ENCODE data around the gene TLE2.
"Not testable (repeated sequence)": the region's sequence is repeated elsewhere in the genome, so short reads cannot be mapped to it uniquely, and the experiment has no call there.

TLE2 gene

DNA sequence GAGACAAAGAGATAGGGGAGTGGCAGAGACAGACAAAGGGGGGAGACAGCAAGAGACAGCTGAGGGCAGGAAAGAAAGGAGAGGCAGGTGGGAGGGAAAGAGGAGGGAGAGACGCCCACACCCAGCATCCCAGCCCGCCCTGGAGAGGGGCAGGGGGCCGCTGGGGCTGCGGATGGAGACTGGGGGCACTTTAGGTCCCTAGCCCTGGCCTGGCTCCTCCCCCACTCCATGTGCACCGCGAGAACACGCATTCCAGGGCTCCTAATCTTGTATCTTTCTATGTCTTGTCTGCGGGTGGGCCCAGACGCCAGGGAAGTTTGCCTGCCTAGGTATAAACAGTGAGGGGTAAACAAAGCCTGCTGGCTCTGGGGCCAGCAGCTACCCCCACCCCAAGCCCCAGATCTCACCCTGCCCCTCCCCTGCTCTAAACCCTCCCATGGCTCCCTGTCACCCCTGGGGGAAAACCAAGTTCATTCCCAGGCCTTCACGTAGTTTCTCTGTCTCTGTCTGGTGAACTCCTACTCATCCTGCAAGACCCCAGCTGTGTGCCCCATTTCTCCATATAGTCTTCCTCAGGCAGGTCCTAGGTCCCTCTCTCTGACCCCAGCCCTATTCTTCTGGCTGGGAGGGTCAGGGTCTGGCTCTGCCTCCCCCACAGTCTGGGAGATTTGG, 27.5 kb upstream of the TLE2 start:
- no peak for DNase-seq (ENCODE audit: low read depth in 2 of 2)

DNA sequence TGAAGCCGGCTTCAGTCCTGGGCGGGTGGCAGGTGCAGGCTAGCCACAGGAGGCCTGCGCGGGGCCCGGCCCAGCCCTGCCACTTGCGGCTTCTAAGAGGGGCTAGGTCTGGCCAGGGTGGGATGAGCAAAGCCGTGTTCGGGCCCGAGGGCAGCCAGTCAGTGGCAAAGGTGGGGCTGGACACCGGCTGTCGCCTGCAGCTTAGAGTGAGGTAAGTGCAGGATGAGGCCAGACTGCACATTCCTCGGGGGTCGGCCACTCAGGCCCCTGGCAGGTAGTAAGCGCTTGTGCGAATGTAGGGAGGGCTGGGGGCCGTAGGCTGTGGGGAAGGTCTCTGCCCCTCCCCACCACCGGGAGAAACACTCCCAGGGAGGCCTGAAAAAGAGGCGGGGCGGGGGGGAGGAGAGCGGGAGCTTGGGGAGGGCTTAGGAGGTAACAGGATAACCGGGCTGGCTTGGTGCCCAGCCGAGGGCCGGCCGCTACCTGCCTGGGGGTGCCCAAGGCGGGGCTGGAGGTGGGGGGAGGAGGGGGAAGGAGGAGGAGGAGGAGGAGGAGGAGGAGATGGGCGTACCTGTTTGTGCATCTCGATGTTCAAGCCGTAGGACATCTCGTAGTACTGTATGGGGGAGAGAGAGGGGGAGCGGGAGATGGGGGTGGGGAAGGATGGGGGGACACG, 26.8 kb upstream of the TLE2 start:
- no peak for DNase-seq (ENCODE audit: low read depth in 2 of 2)

DNA sequence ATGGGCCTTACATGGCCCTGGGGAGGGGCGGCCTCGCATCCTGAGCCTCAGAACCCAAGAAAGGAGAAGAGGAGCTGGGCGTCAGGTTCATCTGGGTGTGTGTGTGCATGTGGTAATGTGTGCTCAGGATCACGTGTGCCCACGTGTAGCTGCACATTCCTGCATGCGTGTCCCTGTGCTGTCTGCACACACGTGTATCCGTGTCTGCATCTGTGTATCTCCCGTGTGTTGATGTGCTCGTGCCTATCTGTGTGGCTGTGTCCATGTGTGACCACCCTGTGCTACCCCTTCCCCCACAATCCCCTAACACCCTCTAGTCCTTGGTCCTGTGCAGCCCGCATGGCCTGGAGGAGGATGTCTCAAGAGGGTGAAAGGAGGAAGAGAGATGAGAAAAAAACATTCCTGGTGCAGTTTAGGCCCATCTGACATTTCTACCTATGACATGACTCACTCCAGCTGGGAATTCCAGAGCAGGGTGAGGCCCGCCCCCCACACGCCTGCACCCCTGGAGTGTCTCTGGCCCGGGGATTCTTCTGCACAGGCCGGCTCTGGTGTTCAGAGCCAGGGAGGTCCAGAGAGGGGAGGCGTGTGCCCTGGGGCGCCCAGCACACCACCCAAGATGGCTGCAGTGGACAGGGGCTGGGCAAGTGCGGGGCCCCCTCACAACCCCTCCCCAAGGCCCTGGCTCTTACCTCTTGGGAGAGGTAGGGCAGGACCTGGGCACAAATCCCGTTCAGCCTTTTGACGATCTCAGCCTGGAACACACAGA, 26.1 kb upstream of the TLE2 start:
- DNase-seq (ENCODE audit: low read depth in 2 of 2): no peak

DNA sequence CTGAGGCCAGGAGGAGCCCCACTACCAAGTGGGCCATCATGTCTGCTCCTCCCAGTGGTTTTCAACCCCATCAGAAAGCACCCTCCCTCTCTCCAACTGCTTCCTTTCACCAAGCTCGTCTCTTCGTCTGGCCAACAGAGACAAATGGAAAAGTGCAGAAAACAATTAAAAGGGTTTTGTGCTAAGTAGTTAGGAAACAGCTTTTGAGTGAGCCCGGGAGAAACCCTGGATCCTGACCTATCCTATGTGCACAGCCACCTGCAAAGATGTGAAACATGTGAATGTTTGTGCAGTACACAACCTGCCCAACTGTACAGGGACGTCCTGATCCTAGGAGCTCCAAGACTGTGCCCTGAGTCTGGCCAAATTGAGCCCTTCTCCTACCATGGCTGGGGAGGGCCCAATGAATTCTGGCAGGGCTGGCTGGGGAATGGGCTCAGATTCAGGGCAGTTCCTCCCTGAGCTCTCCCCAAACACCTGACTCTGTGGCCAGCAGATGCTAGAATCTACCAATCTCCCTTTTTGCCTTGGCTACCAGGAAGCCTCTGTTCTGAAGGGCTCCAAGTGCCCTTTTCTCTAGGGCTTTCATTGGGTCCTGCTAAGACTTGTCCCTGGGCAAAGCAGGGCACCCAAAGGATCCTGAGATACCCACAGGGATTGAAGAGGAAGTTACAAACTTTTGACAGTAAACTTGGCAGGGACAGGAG, 25.3 kb upstream of the TLE2 start:
- no peak for DNase-seq (ENCODE audit: low read depth in 2 of 2)

DNA sequence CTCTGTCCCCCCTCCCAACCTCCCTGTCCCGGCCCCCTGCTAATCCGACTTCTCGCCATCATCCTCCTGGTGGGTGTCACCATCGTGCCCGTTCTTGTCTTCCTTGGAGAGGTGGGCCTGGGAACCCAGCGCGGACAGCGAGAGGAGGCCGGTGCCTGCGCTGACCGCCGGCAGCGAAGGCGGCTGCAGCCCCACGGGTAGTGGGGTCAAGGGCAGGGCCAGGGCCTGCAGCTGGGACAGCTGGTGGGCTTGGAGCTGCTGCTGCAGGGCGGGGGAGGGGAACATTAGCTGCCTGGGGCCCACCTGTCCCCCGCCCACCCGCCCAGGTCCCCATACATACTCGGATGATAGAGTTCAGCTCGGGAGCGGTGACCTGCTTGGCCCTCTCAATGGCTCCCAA, 24.7 kb upstream of the TLE2 start:
- DNase-seq (ENCODE audit: low read depth in 2 of 2): no peak

DNA sequence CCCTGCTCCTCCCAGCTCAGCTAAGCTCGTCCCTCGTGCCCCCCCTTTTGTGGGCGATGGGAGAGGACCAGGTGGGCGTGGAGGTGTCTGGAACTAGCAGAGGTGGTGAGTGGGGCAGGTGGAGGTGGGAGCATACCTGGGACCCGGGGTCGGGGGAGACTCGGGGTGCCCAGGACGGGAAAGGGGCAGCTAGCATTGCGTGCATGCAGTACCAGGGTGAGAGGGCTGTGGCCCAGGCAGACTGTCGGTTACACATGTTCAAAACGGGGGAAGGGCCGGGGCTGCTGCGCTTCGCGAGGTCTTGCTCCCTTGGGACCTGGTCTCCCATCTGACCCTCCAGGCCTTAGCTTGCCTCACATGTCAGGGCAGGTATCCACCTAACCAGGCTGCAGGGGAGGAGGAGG, 24.1 kb upstream of the TLE2 start:
- DNase-seq (ENCODE audit: low read depth in 2 of 2): no peak

DNA sequence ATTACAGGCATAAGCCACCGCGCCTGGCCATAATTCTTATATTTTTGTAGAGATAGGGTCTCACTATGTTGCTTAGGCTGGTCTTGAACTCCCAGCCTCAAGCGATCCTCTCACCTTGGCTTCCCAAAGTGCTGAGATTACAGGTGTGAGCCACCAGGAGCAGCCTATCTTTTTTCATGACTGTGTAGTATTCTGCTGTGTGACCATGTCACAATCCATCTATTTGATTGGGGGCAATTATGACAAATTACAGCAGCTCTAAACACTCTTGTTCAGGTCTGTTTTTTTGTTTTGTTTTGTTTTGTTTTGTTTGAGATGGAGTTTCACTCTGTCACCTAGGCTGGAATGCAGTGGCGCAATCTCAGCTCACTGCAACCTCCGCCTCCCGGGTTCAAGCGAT, 20.9 kb upstream of the TLE2 start:
- DNase-seq (ENCODE audit: low read depth in 2 of 2): not testable (repeated sequence)

DNA sequence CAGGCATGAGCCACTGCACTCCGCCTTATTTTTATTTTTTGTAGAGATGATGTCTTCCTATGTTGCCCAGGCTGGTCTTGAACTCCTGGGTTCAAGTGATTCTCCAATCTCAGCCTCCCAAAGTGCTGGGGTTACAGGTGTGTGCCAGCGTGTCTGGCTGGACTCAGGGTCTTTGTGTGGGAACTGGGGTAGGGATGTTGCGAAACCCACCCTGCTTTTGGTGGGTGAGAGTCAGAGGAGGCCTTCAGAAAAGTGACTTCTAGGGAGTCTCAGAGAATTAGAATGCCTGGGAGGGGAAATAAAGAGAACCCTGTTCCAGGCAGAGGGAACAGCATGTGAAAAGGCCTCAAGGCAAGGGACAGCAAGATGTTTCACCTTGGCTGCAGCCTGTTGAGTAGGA, 20.0 kb upstream of the TLE2 start:
- no peak for DNase-seq (ENCODE audit: low read depth in 2 of 2)

DNA sequence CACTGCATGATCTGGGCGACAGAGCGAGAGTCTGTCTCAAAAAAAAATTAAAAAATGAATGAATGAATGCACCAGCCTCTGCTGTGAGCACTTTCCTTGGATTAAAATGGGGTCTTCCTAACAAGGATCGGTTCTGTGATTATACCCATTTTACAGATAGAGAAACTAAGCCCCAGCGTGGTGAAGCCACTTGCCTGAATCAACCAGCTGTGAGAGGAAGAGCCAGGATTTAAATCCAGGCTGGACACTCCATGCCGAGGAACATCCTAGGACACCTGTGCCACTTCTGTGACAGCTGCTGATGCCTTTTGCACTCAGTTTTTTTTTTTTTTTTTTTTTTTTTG, 19.1 kb upstream of the TLE2 start:
- no peak for DNase-seq (ENCODE audit: low read depth in 2 of 2)

DNA sequence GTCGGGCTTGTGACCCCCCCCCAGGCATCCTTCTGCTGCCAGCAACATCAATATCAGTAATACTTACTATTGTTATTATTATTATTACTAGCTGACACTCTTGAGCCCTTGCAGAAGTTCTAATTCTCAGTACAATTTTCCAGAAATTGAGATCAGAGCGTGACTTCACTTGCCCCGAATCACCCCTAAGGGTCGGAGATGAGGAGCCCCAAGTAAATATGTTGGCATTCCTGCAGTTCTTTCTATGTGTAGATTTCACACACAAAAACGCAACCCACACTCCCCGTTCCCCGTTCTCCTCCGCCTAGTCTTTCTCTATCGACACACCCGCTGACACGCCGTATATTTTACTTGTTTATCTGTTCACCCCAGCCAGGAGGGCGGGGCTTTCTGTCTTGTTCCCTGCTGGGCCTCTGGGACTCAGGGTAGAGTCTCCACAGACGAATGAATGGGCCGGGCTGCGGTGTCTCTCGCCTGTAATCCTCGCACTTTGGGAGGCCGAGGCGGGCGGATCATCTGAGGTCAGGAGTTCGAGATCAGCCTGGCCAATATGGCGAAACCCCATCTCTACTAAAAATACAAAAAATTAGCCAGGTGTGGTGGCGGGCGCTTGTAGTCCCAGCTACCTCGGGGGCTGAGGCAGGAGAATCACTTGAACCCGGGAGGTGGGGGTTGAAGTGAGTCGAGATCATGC, 18.6 kb upstream of the TLE2 start:
- no peak for DNase-seq (ENCODE audit: low read depth in 2 of 2)

DNA sequence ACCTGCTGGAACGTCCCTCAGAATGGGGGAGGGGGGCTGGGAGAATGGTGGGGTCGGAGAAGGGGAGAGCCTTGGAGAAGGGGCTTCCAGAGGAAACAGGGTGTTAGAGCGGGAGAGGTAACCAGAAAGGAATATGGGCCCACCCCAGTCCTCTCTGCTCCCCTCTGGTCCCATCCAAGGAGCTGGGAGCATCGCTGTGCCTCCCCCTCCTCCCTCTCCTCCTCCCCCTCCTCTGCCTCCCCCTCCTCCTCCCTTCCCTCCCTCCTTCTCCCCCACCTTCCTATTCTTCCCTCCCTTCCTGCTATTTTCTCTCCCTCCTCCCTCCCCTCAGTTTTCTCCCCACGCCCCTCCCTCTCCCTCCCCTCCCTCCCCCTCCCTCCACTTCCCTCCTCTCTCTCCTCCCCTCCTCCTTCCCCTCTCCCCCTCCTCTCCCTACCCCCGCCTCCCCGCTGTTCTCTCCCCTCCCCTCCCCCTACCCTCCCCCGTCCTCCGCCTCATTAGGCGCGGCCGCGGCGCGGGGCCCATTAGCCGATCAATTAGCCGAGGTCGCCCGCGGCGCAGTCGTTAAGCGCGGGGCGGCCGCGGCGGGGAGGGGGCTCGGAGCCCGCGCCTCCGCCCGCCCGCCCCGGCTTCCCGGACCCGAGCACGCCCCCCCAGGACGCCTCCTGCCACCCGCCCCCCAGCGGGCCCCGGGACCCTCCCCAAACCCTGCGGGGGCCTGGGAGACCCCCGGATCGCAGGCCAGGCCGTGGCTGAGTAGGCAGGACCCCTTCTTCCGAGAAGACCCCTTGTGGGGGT, 17.8 kb upstream of the TLE2 start:
- no peak for DNase-seq (ENCODE audit: low read depth in 2 of 2)

DNA sequence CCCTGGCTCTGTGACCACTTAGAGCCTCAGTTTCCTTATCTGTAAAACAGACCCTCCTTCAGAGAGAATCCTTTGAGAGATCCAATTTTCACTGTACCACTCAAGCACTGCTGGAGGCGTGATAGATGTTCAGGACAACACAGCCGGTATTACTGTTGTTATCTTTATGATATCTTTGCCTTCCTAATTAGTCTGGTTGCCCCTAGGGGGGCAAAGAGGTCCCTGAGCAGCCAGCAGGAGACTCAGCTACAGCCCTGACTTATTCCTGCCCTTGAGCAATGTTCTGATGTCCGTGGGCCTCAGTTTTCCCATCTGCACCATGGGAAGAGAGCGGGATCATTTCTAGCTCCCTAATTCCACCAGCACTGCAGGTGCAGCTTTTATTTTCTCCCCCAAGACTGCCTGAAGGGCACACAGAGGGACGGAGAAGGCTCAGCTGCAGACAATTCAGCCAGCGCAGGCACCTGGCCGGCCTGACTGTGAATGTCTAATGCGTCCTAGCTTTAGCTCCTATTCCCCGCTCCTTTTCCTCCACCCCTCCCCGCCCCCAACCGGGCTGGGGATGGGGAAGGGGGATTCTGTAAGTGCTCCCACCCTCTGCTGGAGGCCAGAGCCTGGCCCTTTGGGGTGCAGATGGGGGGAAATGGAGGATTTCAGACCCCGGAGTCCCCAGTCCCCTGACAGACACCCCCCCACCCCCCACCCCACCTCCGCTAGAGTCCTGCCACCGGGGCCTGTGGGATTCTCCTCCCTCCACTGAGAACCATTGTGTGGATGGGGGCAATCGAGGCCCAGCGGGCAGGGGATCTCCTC, 17.0 kb upstream of the TLE2 start:
- no peak for DNase-seq (ENCODE audit: low read depth in 2 of 2)

DNA sequence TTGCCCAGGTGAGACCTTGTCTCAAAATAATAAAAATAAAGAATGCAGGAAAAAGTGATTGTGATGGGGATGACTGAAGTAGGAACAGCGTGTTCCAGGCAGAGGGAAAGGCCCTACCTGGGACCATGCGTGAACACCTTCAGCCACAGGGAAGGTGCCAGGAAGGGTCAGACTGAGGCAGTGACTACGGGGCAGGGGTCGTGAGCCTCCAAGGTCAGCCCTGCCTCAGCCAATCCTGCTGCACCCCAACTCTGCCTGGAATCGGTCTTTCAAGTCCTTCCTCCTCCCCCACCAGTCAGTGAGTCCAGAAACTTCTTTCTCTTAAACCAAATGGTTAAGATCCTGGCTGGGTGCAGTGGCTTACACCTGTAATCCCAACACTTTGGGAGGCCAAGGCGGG, 16.1 kb upstream of the TLE2 start:
- DNase-seq (ENCODE audit: low read depth in 2 of 2): no peak

DNA sequence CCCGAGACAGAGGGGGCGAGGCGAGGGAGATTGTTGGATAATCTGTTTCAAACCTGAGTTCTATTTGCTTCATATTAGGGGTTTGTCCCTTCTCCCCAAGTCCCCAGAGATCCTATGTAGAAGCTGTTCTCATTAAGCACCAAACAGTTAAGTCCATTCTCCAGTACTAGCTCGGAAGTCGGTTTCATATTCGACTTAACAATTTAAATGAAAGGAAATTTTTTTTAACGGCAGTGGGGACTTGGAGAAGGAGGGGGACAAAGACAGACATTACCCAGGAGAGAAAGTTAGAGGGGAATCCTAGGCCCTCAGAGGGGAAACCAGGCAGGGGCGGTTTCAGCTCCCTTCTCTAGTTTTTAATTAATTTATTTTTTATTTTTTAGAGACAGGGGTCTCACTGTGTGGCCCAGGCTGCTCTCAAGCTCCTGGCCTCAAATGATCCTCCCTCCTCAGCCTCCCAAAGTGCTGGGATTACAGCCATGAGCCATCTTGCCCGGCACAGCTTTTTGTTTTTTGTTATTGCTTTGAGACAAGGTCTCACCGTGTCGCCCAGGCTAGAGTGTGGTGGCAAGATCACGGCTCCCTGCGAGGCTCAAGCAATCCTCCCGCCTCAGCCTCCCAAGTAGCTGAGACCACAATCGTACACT, 13.7 kb upstream of the TLE2 start:
- DNase-seq (ENCODE audit: low read depth in 2 of 2): no peak

DNA sequence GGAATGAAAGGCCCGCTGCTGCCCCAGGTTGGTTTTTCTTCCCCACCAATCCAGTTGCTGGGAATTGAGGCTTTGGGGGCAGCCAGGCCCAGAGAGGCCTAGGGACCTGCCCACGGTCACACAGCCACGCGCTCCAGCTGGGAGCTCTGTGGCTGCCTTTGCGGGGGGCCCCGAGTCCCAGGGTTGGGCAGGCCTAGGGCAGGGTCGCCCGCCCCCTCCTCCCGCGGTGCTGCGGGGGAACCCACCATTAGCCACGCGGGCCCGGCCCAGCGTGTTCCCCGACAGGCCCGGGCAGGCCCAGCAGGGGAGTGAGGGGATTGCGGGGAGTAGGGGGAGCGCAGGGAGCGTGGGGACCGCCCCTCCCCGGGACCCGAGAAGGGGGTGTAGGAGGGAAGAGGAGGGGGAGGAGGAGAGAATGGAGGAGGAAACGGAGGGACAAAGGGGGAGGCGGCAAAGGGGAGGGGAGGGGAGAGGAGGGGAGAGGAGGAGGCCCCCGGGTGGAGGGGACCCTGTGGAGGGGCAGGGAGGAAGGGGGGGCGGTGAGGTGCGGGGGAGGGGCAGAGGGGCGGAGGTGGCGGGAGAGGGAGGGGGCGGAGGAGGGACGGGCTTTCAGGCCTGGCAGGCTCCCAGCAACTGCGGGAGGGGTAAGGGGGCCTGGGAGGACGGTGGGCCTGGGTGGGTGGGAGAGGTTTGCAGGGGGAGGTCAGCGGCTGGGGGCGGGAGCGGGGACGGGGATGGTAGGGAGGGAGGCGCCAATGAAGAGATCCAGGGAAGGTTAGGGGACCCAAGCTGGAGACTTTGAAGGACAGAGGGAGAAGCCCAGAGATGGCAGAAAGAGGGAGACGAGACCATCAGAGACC, 12.9 kb upstream of the TLE2 start:
- DNase-seq (ENCODE audit: low read depth in 2 of 2): no peak

DNA sequence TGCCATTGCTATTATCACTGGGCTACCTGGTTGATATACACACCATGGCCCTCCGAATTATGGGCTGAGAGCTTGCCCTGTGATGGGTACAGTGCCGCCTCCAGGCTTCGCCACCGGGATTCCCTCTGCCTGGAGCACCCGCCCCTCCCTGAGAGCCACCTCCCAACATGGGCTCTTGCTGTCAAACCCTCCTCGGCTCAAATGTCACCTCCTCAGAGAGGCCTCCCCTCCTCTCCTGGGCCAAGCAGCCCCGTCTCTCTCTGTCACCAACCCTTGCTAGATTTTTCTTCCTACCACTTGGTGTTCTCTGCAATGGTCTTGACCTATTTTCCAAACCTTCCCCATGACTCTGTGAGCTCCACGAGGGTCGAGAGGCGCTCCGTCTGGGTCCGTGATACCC, 12.2 kb upstream of the TLE2 start:
- no peak for DNase-seq (ENCODE audit: low read depth in 2 of 2)

DNA sequence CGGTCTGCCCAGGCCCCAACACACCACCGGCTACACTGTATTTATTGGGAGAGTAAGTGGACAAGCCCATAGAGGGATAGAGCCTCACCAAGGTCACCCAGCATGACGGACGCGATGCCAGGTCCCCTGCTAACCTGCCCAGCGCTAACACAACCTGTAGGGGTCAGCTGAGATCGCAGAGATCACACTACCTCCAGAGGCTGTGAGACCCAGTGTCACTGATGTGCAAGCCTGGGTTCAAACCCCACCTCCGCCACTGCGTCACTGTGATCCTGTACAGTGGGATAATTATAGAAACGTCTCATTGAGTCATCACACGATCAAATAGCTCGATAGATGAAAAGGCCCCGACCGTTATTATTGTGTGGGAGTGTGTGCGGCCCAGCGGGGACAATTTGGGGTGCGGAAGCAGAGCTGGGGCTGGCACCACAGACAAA, 10.6 kb upstream of the TLE2 start:
- DNase-seq (ENCODE audit: low read depth in 2 of 2): no peak

DNA sequence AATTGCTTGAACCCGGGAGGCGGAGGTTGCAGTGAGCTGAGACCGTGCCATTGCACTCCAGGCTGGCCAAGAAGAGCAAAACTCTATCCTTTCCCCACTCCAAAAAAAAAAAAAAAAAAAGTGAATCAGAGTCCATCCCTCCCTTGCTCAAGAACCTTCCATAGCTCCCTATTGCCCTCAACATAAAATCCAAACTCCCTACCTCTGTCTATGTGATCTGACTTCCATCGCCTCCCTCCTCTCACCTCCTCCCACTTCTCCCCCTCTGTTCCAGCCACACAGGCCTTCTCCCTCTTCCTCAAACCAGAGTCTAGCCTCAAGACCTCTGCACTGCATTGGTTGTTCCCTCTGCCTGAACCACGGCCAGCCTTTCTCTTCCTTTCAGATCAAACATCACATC, 10.0 kb upstream of the TLE2 start:
- DNase-seq (ENCODE audit: low read depth in 2 of 2): no peak

DNA sequence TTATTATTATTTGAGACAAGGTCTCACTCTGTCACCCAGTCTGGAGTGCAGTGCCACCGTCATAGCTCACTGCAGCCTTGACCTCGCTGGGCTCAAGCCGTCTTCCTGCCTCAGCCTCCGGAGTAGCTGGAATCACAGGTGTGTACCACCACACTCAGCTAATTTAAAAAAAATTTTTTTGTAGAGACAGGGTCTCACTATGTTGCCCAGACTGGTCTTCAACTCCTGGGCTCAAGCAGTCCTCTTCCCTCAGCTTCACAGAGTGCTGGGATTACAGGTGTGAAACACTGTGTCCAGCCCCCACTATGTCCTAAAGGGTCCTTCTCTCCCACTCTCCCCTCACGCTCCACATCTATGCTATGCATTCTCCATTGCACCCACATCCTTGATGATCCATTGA, 9.1 kb upstream of the TLE2 start:
- no peak for DNase-seq (ENCODE audit: low read depth in 2 of 2)

Measured in stimulated activated CD8-positive, alpha-beta memory T cell treated with anti-CD3 and anti-CD28 coated beads, Interleukin-7, amount 100 ng/mL, for 1 hour (primary cell).